B cell (primary cell): ENCODE measurements around the gene SHOC2.

Experiments
- EZH2 ChIP-seq: IDR thresholded peaks from 2 replicates; pipeline ENCODE4 v1.6.1; 2012; ENCODE audit warnings: borderline replicate concordance, low read depth, mild to moderate bottlenecking, moderate library complexity, low read length; ENCODE audit not compliant: insufficient read depth, poor library complexity, severe bottlenecking
- TF ChIP-seq, protein P1 (sequence below): fragments of 200-600 bp; IDR thresholded peaks from one replicate; pipeline ENCODE4 v1.8.0; 2022; ENCODE audit warnings: antibody characterized with exemption, mild to moderate bottlenecking

GRCh38 chr10:110939419-110939818 is 20.0 kb downstream of the SHOC2 start:
- TF ChIP-seq, protein P1, sequence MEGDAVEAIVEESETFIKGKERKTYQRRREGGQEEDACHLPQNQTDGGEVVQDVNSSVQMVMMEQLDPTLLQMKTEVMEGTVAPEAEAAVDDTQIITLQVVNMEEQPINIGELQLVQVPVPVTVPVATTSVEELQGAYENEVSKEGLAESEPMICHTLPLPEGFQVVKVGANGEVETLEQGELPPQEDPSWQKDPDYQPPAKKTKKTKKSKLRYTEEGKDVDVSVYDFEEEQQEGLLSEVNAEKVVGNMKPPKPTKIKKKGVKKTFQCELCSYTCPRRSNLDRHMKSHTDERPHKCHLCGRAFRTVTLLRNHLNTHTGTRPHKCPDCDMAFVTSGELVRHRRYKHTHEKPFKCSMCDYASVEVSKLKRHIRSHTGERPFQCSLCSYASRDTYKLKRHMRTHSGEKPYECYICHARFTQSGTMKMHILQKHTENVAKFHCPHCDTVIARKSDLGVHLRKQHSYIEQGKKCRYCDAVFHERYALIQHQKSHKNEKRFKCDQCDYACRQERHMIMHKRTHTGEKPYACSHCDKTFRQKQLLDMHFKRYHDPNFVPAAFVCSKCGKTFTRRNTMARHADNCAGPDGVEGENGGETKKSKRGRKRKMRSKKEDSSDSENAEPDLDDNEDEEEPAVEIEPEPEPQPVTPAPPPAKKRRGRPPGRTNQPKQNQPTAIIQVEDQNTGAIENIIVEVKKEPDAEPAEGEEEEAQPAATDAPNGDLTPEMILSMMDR: no peak
- TF ChIP-seq EZH2: no peak
